ENCODE measurements around the gene SWAP70.
"Not testable (repeated sequence)": the region's sequence is repeated elsewhere in the genome, so short reads cannot be mapped to it uniquely, and the experiment has no call there.

SWAP70 gene

DNA sequence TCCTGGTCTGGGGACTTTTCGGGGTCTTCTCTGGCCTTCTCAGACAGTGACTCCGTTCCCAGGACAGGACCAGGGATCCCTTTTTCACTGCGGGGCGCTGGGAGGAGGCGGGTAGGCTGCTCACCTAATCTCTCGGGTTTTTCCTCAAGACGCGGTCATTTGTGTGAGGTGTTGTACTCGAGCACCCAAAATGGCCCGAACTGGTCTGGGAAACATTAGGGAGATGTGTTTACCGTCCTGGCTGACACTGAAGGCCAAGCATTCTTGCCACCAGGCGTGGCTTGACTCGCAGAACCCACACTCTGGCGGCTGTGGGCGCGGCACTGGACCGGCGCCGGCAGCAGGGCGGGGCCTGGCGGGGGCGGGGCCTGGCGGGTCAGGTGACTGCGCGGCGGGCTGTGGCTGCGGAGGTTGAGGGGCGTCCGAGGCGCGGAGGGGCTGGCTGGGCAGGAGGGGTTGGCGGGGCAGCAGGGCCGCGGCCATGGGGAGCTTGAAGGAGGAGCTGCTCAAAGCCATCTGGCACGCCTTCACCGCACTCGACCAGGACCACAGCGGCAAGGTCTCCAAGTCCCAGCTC, at the start of gene SWAP70:
TSS of gene SWAP70 (plus strand) at position 379 of the 577 bp plus-strand sequence. CDS start at position 482, 103 bp downstream.
- peak; percentile 87 to 89 for DNase-seq
- TF ChIP-seq GATA1 (IDR thresholded peaks at IDR 0.05; ENCODE audit: low read depth, low read length), result no peak
- TF ChIP-seq POLR2A (IDR thresholded peaks at IDR 0.05; ENCODE audit: low read length), result peak; percentile 30

DNA sequence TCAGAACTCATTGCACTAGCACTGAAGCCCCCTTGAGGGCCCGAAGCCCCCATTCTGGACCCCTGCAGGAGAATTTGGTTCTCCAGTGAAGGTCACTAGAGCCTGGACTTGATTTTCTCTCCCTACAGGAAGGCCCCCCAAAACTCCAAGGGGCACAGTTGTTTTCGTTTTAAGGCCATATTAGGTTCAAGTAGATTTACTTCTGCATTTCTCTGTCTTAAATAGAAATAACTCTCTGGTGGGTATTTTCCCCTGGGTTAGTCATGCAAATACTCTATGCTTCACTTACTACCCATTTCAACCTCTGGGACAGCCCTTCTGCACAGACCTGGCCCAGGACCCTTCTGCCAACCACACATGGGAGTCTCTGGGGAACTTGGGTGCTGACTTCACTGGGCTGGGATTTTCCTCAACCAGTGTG, 48.8 kb upstream of the SWAP70 start:
- DNase-seq, result no peak
- TF ChIP-seq GATA1 (IDR thresholded peaks at IDR 0.05; ENCODE audit: low read depth, low read length) (no peak), POLR2A (IDR thresholded peaks at IDR 0.05; ENCODE audit: low read length) (no peak)

DNA sequence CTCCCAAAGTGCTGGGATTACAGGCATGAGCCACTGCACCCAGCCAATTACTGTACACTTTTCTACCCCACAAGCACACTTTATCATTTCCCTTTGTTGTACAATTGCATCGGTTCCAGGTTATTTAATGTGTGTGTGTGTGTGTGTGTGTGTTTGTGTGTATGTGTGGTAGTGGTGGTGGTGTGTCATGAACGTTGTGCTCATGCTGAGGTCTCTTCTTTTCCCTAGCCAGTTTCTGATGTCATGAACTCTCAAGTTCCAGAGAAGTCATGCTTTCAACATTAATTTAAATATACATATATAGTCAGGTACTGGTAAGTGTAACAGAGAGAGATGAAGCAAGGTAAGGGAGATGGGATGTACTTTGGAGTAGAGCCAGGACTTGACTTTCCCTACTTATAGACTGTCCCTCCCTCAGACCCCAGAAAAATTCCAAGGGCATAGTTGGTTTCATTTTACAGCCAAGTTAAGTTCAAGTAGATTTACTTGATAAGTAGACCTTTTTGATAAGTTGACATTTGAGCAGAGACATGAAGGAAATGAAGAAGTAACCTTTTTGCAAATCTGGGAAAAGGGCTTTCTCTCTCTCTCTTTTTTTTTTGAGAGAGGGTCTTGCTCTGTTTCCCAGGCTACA, 47.7 kb upstream of the SWAP70 start:
- TF ChIP-seq GATA1 (IDR thresholded peaks at IDR 0.05; ENCODE audit: low read depth, low read length) (no peak), POLR2A (IDR thresholded peaks at IDR 0.05; ENCODE audit: low read length) (no peak)
- no peak for DNase-seq

DNA sequence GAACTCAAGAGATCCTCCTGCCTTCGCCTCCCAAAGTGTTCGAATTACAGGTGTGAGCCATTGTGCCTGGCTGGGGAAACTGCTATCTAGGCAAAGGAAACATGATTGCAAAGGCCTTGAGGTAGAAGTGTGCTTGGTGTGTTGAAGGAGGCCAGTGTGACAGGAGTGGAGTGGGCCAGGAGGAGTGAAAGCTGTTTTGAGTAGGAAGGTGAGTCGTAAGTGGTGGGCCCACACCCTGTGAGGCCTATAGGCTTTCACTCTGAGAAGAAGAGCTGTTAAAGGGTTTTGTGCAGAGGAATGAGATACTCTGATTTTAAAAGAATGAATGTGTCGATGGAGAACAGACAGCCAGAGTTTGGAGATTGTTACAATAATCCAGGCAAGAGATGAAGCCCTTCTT, 47.0 kb upstream of the SWAP70 start:
- TF ChIP-seq GATA1 (IDR thresholded peaks at IDR 0.05; ENCODE audit: low read depth, low read length) (no peak), POLR2A (IDR thresholded peaks at IDR 0.05; ENCODE audit: low read length) (no peak)
- DNase-seq, result no peak

DNA sequence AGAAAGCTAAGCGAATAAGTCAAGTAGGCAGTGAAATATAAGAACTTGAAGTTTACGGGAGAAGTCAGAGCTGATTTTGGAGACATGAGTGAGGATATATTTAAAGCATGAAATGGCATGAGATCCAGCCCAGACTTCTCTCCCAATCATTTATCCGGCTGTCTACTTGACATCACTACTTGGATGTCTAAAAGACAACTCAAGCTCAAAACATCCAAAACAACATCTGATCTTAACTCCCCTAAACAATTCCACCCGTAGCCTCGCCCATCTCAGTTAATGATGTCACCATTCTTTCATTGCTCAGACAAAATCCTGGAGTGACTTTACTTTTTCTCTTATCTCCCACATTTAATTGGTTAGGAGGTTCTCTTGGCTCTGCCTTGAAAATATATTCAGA, 45.9 kb upstream of the SWAP70 start:
- TF ChIP-seq POLR2A (IDR thresholded peaks at IDR 0.05; ENCODE audit: low read length), result no peak
- TF ChIP-seq GATA1 (IDR thresholded peaks at IDR 0.05; ENCODE audit: low read depth, low read length), result no peak

DNA sequence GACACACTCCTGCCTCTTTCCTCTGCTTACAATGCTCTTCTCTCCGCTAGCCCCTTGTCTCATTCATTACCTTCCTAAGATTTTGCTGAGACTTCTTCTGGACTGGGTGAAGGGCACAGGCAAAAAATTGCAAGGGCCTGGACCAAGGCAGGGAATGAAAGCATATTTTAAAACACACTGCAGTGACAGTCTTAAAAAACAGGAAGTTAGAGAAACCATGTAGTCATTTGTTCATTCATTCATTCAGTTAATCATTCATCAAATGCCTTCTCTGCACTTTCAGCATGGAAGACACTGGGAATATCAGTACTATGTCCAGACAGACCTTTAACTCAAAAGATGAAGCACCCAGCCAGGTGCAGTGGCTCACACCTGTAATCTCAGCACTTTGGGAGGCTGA, 44.9 kb upstream of the SWAP70 start:
- TF ChIP-seq POLR2A (IDR thresholded peaks at IDR 0.05; ENCODE audit: low read length) (no peak), GATA1 (IDR thresholded peaks at IDR 0.05; ENCODE audit: low read depth, low read length) (no peak)

More for the DNA sequence above, 45.9 kb upstream of the SWAP70 start:
- peak; percentile 26 to 52 for DNase-seq

DNA sequence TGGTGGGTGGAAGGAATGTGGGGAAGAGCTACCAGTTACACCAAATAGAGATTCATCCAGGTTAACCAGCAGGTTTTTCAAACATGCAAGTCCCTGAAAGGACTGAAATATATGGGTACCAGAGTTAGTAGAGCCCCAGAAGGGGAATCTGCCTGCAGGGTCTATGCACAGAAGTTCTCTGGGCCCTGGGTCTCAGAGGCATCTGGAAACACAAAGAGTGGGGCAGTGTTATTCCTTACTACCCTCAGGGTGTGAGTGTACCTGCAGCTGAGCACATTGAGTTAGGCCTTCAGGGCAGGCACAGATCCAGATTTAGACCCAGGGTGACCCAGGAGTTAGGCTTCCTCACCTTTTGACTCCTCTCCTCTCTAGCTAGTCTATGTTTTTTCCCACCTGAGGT, 43.9 kb upstream of the SWAP70 start:
- DNase-seq, result no peak
- TF ChIP-seq GATA1 (IDR thresholded peaks at IDR 0.05; ENCODE audit: low read depth, low read length), result no peak
- no peak for TF ChIP-seq POLR2A (IDR thresholded peaks at IDR 0.05; ENCODE audit: low read length)

More for the DNA sequence above, 44.9 kb upstream of the SWAP70 start:
- no peak for DNase-seq

DNA sequence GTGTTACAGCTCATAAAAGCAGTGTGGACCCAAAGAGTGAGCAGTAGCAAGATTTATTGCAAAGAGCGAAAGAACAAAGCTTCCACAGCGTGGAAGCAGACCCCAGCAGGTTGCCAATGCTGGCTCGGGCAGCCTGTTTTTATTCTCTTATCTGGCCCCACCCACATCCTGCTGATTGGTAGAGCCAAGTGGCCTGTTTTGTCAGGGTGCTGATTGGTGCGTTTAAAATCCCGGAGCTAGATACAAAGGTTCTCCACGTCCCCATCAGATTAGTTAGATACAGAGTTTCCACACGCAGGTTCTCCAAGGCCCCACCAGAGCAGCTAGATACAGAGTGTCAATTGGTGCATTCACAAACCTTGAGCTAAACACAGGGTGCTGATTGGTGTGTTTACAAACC, 41.5 kb upstream of the SWAP70 start:
- DNase-seq, result not testable (repeated sequence)

DNA sequence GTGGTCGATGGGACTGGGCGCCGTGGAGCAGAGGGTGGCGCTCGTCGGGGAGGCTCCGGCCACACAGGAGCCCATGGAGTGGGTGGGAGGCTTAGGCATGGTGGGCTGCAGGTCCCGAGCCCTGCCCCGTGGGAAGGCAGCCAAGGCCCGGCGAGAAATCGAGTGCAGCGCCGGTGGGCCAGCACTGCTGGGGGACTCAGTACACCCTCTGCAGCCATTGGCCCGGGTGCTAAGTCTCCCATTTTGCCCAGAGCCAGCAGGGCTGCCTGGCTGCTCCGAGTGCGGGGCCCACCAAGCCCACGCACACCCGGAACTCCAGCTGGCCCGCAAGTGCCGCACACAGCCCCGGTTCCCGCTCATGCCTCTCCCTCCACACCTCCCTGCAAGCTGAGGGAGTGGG, 40.8 kb upstream of the SWAP70 start:
- DNase-seq, result not testable (repeated sequence)

DNA sequence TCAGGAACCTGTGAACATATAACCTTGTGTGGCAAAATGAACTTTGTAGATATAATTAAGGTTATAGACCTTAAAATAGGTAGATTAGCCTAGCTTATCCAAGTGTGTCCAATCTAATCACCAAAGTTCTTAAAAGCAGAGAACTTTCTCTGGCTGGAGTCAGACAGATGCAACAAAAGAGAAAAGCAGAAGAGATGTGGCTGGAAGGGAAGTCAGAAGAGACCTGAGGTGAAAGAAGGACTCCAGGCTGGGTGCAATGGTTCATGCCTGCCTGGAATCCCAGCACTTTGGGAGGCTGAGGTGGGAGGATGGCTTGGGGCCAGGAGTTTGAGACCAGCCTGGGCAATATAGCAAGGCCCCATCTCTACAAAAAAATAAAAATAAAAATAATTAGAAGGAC, 39.4 kb upstream of the SWAP70 start:
- DNase-seq, result no peak
- TF ChIP-seq GATA1 (IDR thresholded peaks at IDR 0.05; ENCODE audit: low read depth, low read length) (no peak), POLR2A (IDR thresholded peaks at IDR 0.05; ENCODE audit: low read length) (no peak)

DNA sequence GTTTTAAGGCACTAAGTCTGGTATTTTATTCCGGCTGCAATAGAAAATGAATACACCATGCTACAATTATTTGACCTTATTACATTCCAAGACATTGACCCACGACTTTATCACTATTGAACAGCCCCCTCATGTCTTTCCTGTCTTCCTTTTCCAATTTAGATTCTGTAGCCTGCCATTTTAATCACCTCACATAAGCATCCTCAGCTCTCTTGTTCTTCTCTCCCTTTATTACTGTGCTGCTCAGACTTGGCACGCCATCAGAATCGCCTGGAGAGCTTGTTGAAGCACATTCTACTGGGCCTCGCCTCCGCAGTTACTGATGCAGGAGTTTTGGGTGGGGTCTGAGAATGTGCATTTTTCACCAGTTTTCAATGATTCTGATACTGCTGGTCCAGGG, 38.7 kb upstream of the SWAP70 start:
- TF ChIP-seq POLR2A (IDR thresholded peaks at IDR 0.05; ENCODE audit: low read length) (no peak), GATA1 (IDR thresholded peaks at IDR 0.05; ENCODE audit: low read depth, low read length) (no peak)
- DNase-seq, result no peak

DNA sequence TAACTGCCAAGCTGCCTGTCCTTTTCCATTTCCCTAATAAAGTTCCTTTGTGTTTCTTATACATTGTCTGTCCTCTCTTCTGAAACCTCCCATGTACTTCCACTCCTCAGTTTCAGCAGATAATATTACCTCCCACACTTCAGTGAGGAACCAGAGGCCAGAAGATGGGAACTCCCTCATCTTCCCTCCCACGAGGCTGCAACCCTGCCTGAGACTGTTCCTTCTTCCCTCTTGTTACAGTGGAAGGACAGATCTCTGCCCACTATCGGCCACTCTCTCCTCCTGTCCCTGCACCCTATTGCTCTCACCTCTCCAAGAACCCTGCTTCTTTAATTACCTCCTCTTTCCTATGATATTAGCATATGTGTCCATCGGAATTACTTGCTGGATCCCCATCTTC, 38.1 kb upstream of the SWAP70 start:
- no peak for TF ChIP-seq POLR2A (IDR thresholded peaks at IDR 0.05; ENCODE audit: low read length)
- TF ChIP-seq GATA1 (IDR thresholded peaks at IDR 0.05; ENCODE audit: low read depth, low read length), result no peak

DNA sequence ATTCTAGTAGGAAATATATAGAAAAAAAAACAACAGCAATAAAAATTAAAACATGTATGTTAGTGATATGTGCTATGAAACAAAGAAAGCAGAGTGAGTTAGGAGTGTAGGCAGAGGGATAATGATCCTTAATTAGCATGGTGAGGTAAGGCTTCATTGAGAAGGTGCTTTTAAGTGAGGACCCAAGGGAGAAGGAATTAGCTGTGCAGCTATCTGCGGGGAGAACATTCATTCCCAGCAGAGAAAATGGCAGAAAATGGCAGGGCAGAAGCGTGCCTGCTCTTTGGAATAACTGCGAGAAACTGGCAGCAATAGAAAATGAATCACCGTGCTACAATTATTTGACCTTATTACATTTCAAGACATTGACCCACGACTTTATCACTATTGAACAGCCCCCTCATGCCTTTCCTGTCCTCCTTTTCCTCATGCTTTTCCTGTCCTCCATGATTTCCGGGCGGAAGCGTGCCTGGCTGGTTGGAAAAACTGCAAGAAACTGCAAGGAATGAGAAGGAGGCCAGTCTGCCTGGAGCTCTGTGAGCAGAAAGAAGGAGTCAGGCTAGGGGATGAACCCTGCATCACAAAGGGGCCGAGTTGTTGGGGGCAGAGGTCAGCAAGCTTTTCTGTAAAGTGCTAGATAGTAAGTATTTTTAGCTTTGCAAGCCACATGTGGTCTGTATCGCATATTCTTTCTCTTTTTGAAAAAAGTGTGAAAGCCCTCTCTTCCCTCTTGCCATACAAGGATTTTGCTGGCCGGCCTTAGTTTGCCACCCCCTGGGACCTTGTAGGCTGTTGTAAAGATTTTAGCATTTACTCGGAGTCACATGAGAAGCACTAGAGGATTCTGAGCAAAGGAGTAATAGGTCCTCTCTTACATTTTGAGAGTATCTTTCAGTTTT, 37.1 kb upstream of the SWAP70 start:
- DNase-seq, result no peak
- TF ChIP-seq POLR2A (IDR thresholded peaks at IDR 0.05; ENCODE audit: low read length) (no peak), GATA1 (IDR thresholded peaks at IDR 0.05; ENCODE audit: low read depth, low read length) (no peak)

More for the DNA sequence above, 38.1 kb upstream of the SWAP70 start:
- no peak for DNase-seq

DNA sequence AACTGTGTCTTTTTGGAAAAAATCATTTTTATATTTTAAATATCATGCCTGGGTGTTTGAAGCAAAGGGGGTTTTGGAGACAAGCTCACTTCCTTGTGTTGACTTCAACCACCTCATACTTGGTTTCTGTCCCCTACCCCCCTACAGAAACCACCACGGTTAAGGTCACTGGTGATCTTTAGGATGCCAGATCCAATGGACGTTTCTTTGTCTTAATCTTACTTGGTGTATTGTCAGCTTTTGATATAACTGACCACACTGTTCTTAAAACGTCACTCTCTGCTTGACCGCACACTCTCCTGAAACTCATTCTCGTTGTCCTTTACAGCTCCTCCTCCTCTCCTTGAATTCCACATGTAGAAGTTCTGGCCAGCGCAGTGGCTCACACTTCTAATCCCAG, 34.8 kb upstream of the SWAP70 start:
- TF ChIP-seq GATA1 (IDR thresholded peaks at IDR 0.05; ENCODE audit: low read depth, low read length) (no peak), POLR2A (IDR thresholded peaks at IDR 0.05; ENCODE audit: low read length) (no peak)
- no peak for DNase-seq

DNA sequence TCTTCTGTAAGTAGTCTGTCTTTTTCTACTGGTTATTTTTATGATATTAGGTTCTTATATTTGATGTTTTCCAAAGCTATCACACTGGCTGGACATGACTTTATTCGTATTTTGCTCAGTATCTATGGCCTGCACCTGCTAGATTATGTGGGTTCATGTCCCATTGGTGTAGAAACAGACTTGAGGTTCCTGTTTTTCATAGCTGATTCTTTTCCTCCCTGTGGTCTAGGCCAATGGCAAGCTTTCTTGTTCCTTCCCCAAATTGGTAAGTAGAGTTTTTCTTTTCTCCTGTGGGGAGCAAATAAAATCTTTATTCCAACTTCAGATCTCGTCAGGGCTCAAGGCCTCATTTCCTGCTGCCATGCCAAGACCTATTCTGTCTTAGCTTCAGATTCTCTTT, 30.2 kb upstream of the SWAP70 start:
- DNase-seq, result no peak
- TF ChIP-seq GATA1 (IDR thresholded peaks at IDR 0.05; ENCODE audit: low read depth, low read length) (no peak), POLR2A (IDR thresholded peaks at IDR 0.05; ENCODE audit: low read length) (no peak)

Measured in erythroblast (primary cell).